GM18909 (cell line): Measurements from ENCODE around the gene RABAC1.

Experiments
- ATAC-seq: cut with Tn5 transposase; IDR thresholded peaks from one replicate; pipeline ENCODE4 v1.9.1; 2021; ENCODE audit warnings: mild to moderate bottlenecking; ENCODE audit not compliant: unreplicated experiment, poor library complexity

The RABAC1 gene

GRCh38 chr19:41990615-41991014 is 31.5 kb upstream of the RABAC1 start:
- ATAC-seq: no peak

GRCh38 chr19:41990028-41990427 is 30.9 kb upstream of the RABAC1 start:
- ATAC-seq: no peak

GRCh38 chr19:41988947-41989346 is 29.8 kb upstream of the RABAC1 start:
- ATAC-seq: no peak

GRCh38 chr19:41987141-41987860 is 28.2 kb upstream of the RABAC1 start:
- ATAC-seq: no peak

- no peak for ATAC-seq
These were observed 25.8 kb upstream of the RABAC1 start for GRCh38 chr19:41984961-41985360.

- ATAC-seq: no peak
These were observed 22.6 kb upstream of the RABAC1 start for GRCh38 chr19:41981724-41982123.

GRCh38 chr19:41978470-41978869 is 19.3 kb upstream of the RABAC1 start:
- ATAC-seq: no peak

GRCh38 chr19:41977916-41978315 is 18.8 kb upstream of the RABAC1 start:
- no peak for ATAC-seq

- no peak for ATAC-seq
These were observed 15.5 kb upstream of the RABAC1 start for GRCh38 chr19:41974652-41975051.

- no peak for ATAC-seq
These were observed 12.2 kb upstream of the RABAC1 start for GRCh38 chr19:41971363-41971762.

GRCh38 chr19:41969772-41970458 is 10.8 kb upstream of the RABAC1 start:
- no peak for ATAC-seq

- ATAC-seq: no peak
These were observed 9.9 kb upstream of the RABAC1 start for GRCh38 chr19:41968751-41969595.

- ATAC-seq: no peak
These were observed 8.1 kb upstream of the RABAC1 start for GRCh38 chr19:41967054-41967783.

- no peak for ATAC-seq
These were observed 6.0 kb upstream of the RABAC1 start for GRCh38 chr19:41965106-41965505.

- no peak for ATAC-seq
These were observed 1.9 kb upstream of the RABAC1 start for GRCh38 chr19:41960973-41961372.

- ATAC-seq: peak; percentile 47
These were observed 610 bp downstream of the RABAC1 start for GRCh38 chr19:41958367-41959055.

- ATAC-seq: peak; percentile 38
These were observed 1.2 kb downstream of the RABAC1 start for GRCh38 chr19:41957838-41958366.

- no peak for ATAC-seq
These were observed 1.8 kb downstream of the RABAC1 start for GRCh38 chr19:41957161-41957837.

- no peak for ATAC-seq
These were observed 2.5 kb downstream of the RABAC1 start for GRCh38 chr19:41956621-41957020.
